NB4 (cell line): ENCODE results near the gene PDE4B.

Experiments used
- DNase-seq: peaks from one replicate; pipeline ENCODE4 v3.0.0; 2010; ENCODE audit warnings: low read depth
- H3K4me3 ChIP-seq: one replicate; pipeline ENCODE4 v1.5.1; 2011; ENCODE audit warnings: mild to moderate bottlenecking, low read depth, low read length, moderate library complexity
- MYC ChIP-seq: IDR thresholded peaks from 2 replicates; pipeline ENCODE4 v1.6.1; 2011; ENCODE audit warnings: low read depth, low read length
- POLR2A ChIP-seq: IDR thresholded peaks from 2 replicates; pipeline ENCODE4 v1.6.1; 2011; ENCODE audit warnings: mild to moderate bottlenecking; ENCODE audit not compliant: insufficient read length; ENCODE audit errors: extremely low read depth
- TF ChIP-seq, protein P1 (sequence below): IDR thresholded peaks from 2 replicates; pipeline ENCODE4 v1.6.1; 2011; ENCODE audit warnings: low read depth, low read length
- TF ChIP-seq, protein P2 (sequence below): IDR thresholded peaks from one replicate; pipeline ENCODE4 v1.5.1; 2012; ENCODE audit warnings: low read depth, low read length

The PDE4B gene

GRCh38 chr1:65814752-65815151 is 22.1 kb downstream of the PDE4B start:
- DNase-seq, result no peak
- TF ChIP-seq MYC (no peak), POLR2A (no peak)
- TF ChIP-seq, protein P1, sequence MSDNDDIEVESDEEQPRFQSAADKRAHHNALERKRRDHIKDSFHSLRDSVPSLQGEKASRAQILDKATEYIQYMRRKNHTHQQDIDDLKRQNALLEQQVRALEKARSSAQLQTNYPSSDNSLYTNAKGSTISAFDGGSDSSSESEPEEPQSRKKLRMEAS, result no peak
- TF ChIP-seq, protein P2, sequence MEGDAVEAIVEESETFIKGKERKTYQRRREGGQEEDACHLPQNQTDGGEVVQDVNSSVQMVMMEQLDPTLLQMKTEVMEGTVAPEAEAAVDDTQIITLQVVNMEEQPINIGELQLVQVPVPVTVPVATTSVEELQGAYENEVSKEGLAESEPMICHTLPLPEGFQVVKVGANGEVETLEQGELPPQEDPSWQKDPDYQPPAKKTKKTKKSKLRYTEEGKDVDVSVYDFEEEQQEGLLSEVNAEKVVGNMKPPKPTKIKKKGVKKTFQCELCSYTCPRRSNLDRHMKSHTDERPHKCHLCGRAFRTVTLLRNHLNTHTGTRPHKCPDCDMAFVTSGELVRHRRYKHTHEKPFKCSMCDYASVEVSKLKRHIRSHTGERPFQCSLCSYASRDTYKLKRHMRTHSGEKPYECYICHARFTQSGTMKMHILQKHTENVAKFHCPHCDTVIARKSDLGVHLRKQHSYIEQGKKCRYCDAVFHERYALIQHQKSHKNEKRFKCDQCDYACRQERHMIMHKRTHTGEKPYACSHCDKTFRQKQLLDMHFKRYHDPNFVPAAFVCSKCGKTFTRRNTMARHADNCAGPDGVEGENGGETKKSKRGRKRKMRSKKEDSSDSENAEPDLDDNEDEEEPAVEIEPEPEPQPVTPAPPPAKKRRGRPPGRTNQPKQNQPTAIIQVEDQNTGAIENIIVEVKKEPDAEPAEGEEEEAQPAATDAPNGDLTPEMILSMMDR, result no peak
- H3K4me3 ChIP-seq, result no peak overlapping the region

DNA sequence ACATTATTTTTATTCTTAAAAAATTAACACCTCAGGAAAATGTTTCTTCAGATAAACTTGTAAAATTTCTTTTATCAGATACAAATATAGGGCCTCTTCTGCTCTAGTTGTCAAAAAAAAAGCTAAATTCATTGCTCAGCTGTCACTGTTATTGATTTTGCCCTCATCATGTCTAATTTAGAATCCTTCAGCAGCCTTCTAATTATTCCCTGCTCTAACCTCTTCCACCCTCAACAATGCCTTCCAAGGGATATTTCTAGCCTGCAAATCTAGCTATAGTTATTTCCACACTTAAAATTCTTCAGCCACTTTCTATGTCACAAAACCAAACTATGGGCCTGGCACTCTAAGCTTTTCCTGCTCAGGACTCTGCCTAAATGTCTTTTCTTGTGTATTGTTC is 25.2 kb downstream of the PDE4B start:
- no peak for DNase-seq
- no peak for TF ChIP-seq MYC
- TF ChIP-seq POLR2A, result no peak
- TF ChIP-seq, protein P2, result no peak
- TF ChIP-seq, protein P1, result no peak
- no peak overlapping the region for H3K4me3 ChIP-seq

DNA sequence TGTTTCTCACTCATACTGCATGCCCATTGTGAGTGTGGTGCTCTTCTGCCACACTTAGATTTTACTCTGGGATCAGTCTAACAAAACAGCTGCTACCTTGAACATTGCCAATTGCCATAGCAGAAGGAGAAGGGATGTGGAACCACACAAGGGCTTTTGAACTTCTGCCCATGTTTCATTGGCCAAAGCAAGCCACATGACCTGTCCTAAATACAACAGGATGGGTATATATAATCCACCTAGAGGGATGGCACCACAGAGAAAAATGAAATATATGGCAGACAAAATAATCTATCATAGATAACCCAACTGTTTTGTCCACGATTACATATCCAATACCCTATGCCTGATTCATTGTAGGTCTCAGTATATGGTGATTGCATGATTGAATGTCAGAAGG is 26.3 kb downstream of the PDE4B start:
- TF ChIP-seq POLR2A (no peak), MYC (no peak)
- TF ChIP-seq, protein P2, result no peak
- TF ChIP-seq, protein P1, result no peak
- DNase-seq, result no peak
- no peak overlapping the region for H3K4me3 ChIP-seq

GRCh38 chr1:65820983-65821382 is 28.3 kb downstream of the PDE4B start:
- peak; percentile 15 for DNase-seq

GRCh38 chr1:65821386-65821785 is 28.7 kb downstream of the PDE4B start:
- TF ChIP-seq POLR2A (no peak), MYC (no peak)
- TF ChIP-seq, protein P1, result no peak
- TF ChIP-seq, protein P2, result no peak
- H3K4me3 ChIP-seq, result no peak overlapping the region
- DNase-seq, result no peak

More at GRCh38 chr1:65820983-65821382, 28.3 kb downstream of the PDE4B start:
- no peak overlapping the region for H3K4me3 ChIP-seq
- no peak for TF ChIP-seq POLR2A
- TF ChIP-seq, protein P2, result no peak
- TF ChIP-seq, protein P1, result no peak
- TF ChIP-seq MYC, result no peak

DNA sequence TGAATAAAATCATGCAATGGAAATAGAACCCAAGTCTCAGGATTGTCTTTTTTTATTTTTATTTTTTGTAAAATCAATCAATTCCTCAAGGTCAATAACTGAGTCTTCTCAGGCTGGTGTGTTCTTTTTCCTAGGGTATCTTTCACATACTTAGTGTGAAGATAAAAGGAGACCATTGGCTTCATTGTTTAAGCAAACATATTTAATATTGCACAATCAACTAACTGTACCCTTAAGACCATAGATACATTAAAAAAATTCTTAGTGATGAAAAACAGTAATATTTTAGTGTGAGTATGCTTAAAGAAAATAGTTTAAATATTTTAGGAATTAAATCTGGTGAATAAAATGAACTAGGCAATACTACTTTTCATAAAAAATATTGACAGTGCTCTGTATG is 31.4 kb downstream of the PDE4B start:
- no peak for DNase-seq
- H3K4me3 ChIP-seq, result no peak overlapping the region

More for the DNA sequence above, 31.4 kb downstream of the PDE4B start:
- TF ChIP-seq, protein P1, result no peak
- TF ChIP-seq MYC, result no peak
- TF ChIP-seq, protein P2, result no peak
- no peak for TF ChIP-seq POLR2A
